ENCODE measurements around the gene NCEH1. TPM values are rescaled to one million over a fixed set of nuclear protein-coding genes. Genes with fewer than 3 reads are reported as not detected.
"Not testable (repeated sequence)": the region's sequence is repeated elsewhere in the genome, so short reads cannot be mapped to it uniquely, and the experiment has no call there.

Gene NCEH1
- total RNA-seq, 1 experiment from 2014 or later = 110 TPM

GRCh38 chr3:172676196-172676922, 34.5 kb downstream of the NCEH1 start:
- no peak for DNase-seq (ENCODE audit: low read depth)

GRCh38 chr3:172675441-172676193, 35.2 kb downstream of the NCEH1 start:
- peak; percentile 80 for DNase-seq (ENCODE audit: low read depth)

- DNase-seq (ENCODE audit: low read depth) = peak; percentile 81
Measured at GRCh38 chr3:172673210-172673679, 37.6 kb downstream of the NCEH1 start.

- no peak for DNase-seq (ENCODE audit: low read depth)
Measured at GRCh38 chr3:172669021-172669420, 41.8 kb downstream of the NCEH1 start.

GRCh38 chr3:172666873-172667694, 43.8 kb downstream of the NCEH1 start:
- DNase-seq (ENCODE audit: low read depth) = peak; percentile 89

GRCh38 chr3:172666181-172666872, 44.5 kb downstream of the NCEH1 start:
- no peak for DNase-seq (ENCODE audit: low read depth)

- not testable (repeated sequence) for DNase-seq (ENCODE audit: low read depth)
Measured at GRCh38 chr3:172665510-172665909, 45.4 kb downstream of the NCEH1 start.

- not testable (repeated sequence) for DNase-seq (ENCODE audit: low read depth)
Measured at GRCh38 chr3:172660421-172660820, 50.4 kb downstream of the NCEH1 start.

- peak; percentile 85 for DNase-seq (ENCODE audit: low read depth)
Measured at GRCh38 chr3:172659246-172660002, 51.4 kb downstream of the NCEH1 start.

- peak; percentile 100 for DNase-seq (ENCODE audit: low read depth)
Measured at GRCh38 chr3:172658344-172659245, 52.3 kb downstream of the NCEH1 start.

- no peak for DNase-seq (ENCODE audit: low read depth)
Measured at GRCh38 chr3:172656602-172657001, 54.3 kb downstream of the NCEH1 start.

GRCh38 chr3:172655388-172655787, 55.5 kb downstream of the NCEH1 start:
- DNase-seq (ENCODE audit: low read depth) = no peak

- DNase-seq (ENCODE audit: low read depth) = no peak
Measured at GRCh38 chr3:172654470-172654869, 56.4 kb downstream of the NCEH1 start.

- peak; percentile 46 for DNase-seq (ENCODE audit: low read depth)
Measured at GRCh38 chr3:172653004-172653572, 57.8 kb downstream of the NCEH1 start.

GRCh38 chr3:172651936-172652625, 58.8 kb downstream of the NCEH1 start:
- peak; percentile 43 for DNase-seq (ENCODE audit: low read depth)

GRCh38 chr3:172649987-172650386, 60.9 kb downstream of the NCEH1 start:
- DNase-seq (ENCODE audit: low read depth) = peak; percentile 70

GRCh38 chr3:172648747-172649146, 62.1 kb downstream of the NCEH1 start:
- DNase-seq (ENCODE audit: low read depth) = no peak

- DNase-seq (ENCODE audit: low read depth) = peak; percentile 50
Measured at GRCh38 chr3:172647823-172648222, 63.0 kb downstream of the NCEH1 start.

GRCh38 chr3:172647080-172647479, 63.8 kb downstream of the NCEH1 start:
- no peak for DNase-seq (ENCODE audit: low read depth)

All from M059J (cell line).